NCI-H1092 treated with DMSO at 0.1 percent for 48 hours (cell line): ENCODE data around the gene FRRS1L.
A peak's percentile ranks its signal among the peaks of the same experiment; 100 is the strongest.

Experiments
- DNase-seq: peaks from one replicate; lab custom pipeline; 2025; lab: John Stamatoyannopoulos, UW

Gene FRRS1L

GRCh38 chr9:109166771-109167601 is at the start of gene FRRS1L:
FRRS1L (minus strand) TSS chr9:109167249; CDS start chr9:109167138, 111 bp downstream.
- peak; percentile 39 for DNase-seq

- no peak for DNase-seq
These were observed 47.4 kb upstream of the FRRS1L start for GRCh38 chr9:109214414-109214813.

- peak; percentile 62 for DNase-seq
These were observed 46.5 kb upstream of the FRRS1L start for GRCh38 chr9:109213285-109214121.

GRCh38 chr9:109212768-109213167 is 45.7 kb upstream of the FRRS1L start:
- DNase-seq: no peak

- DNase-seq: no peak
These were observed 39.6 kb upstream of the FRRS1L start for GRCh38 chr9:109206670-109207069.

- no peak for DNase-seq
These were observed 38.5 kb upstream of the FRRS1L start for GRCh38 chr9:109205526-109205925.

- no peak for DNase-seq
These were observed 36.8 kb upstream of the FRRS1L start for GRCh38 chr9:109203761-109204360.

GRCh38 chr9:109199676-109200075 is 32.6 kb upstream of the FRRS1L start:
- no peak for DNase-seq

GRCh38 chr9:109198736-109199382 is 31.8 kb upstream of the FRRS1L start:
- no peak for DNase-seq

GRCh38 chr9:109193974-109194556 is 27.0 kb upstream of the FRRS1L start:
- peak; percentile 45 for DNase-seq

GRCh38 chr9:109192732-109193361 is 25.8 kb upstream of the FRRS1L start:
- peak; percentile 61 for DNase-seq

- DNase-seq: no peak
These were observed 24.7 kb upstream of the FRRS1L start for GRCh38 chr9:109191746-109192145.

- DNase-seq: no peak
These were observed 23.1 kb upstream of the FRRS1L start for GRCh38 chr9:109190151-109190550.

GRCh38 chr9:109186857-109187520 is 19.9 kb upstream of the FRRS1L start:
- DNase-seq: no peak

- no peak for DNase-seq
These were observed 16.1 kb upstream of the FRRS1L start for GRCh38 chr9:109182940-109183798.

GRCh38 chr9:109182550-109182939 is 15.5 kb upstream of the FRRS1L start:
- DNase-seq: no peak

- DNase-seq: no peak
These were observed 14.2 kb upstream of the FRRS1L start for GRCh38 chr9:109181284-109181683.

- DNase-seq: peak; percentile 47
These were observed 12.9 kb upstream of the FRRS1L start for GRCh38 chr9:109179801-109180523.

GRCh38 chr9:109176963-109177362 is 9.9 kb upstream of the FRRS1L start:
- DNase-seq: no peak
